Osteoblast (primary cell): ENCODE measurements around the gene PLA2G4B. TPM values are rescaled to one million over a fixed set of nuclear protein-coding genes. Genes with fewer than 3 reads are reported as not detected.

Experiments
- DNase-seq: peaks from one replicate; pipeline ENCODE4 v3.0.0; 2011; ENCODE audit warnings: low spot score, mixed read lengths; ENCODE audit not compliant: insufficient read length; ENCODE audit errors: missing footprints
- H2AFZ ChIP-seq: 2 replicates; pipeline ENCODE4 v1.6.0; 2011; ENCODE audit warnings: mild to moderate bottlenecking, low read length
- H3K27ac ChIP-seq: 2 replicates; pipeline ENCODE4 v1.5.1; 2011; ENCODE audit warnings: mild to moderate bottlenecking, low read depth, low read length, moderate library complexity
- H3K27me3 ChIP-seq: 2 replicates; pipeline ENCODE4 v1.6.0; 2012; ENCODE audit warnings: mild to moderate bottlenecking, control low read depth, inconsistent platforms, low read length, moderate library complexity; ENCODE audit not compliant: insufficient read depth
- H3K36me3 ChIP-seq: 2 replicates; pipeline ENCODE4 v1.5.1; 2011; ENCODE audit warnings: mild to moderate bottlenecking, low read length, control low read depth, moderate library complexity; ENCODE audit not compliant: insufficient read depth
- H3K4me1 ChIP-seq: 2 replicates; pipeline ENCODE4 v1.5.1; 2011; ENCODE audit warnings: mild to moderate bottlenecking, low read length, control low read depth, moderate library complexity; ENCODE audit not compliant: insufficient read depth
- H3K4me2 ChIP-seq: 2 replicates; pipeline ENCODE4 v1.6.0; 2011; ENCODE audit warnings: mild to moderate bottlenecking, low read length; ENCODE audit not compliant: insufficient read depth
- H3K4me3 ChIP-seq: fragments of 200-600 bp; sonication (generic); 3 replicates; pipeline ENCODE4 v1.5.1; 2012; ENCODE audit warnings: mild to moderate bottlenecking, low read length, inconsistent platforms; ENCODE audit not compliant: insufficient read depth
- H3K79me2 ChIP-seq: 2 replicates; pipeline ENCODE4 v1.6.0; 2012; ENCODE audit warnings: mild to moderate bottlenecking, low read length, control low read depth, inconsistent platforms; ENCODE audit not compliant: insufficient read depth
- H3K9me3 ChIP-seq: 2 replicates; pipeline ENCODE4 v1.5.1; 2011; ENCODE audit warnings: low read depth, low read length, control low read depth
- H4K20me1 ChIP-seq: 2 replicates; pipeline ENCODE4 v1.6.0; 2012; ENCODE audit warnings: mild to moderate bottlenecking, low read length, control low read depth; ENCODE audit not compliant: insufficient read depth
- total RNA-seq: library from RNA; depleted of rRNA; stranded (reverse); fragments of >200 nt; gene quantifications from 2 replicates; pipeline ENCODE4 v1.2.3, GENCODE V29; 2012
- TF ChIP-seq, protein P1 (sequence below): IDR thresholded peaks from 2 replicates; pipeline ENCODE4 v1.5.1; 2011; ENCODE audit warnings: mild to moderate bottlenecking, low read depth, low read length, moderate library complexity; ENCODE audit errors: extremely low read depth

PLA2G4B gene
- total RNA-seq, 1 donor, result 0.72 TPM

GRCh38 chr15:41809526-41810220 is 29.0 kb upstream of the PLA2G4B start:
- no peak overlapping the region for H3K4me2 ChIP-seq
- H3K27ac ChIP-seq, result no peak overlapping the region
- no peaks in the 10 kb centered on the region for H3K9me3 ChIP-seq
- TF ChIP-seq, protein P1, sequence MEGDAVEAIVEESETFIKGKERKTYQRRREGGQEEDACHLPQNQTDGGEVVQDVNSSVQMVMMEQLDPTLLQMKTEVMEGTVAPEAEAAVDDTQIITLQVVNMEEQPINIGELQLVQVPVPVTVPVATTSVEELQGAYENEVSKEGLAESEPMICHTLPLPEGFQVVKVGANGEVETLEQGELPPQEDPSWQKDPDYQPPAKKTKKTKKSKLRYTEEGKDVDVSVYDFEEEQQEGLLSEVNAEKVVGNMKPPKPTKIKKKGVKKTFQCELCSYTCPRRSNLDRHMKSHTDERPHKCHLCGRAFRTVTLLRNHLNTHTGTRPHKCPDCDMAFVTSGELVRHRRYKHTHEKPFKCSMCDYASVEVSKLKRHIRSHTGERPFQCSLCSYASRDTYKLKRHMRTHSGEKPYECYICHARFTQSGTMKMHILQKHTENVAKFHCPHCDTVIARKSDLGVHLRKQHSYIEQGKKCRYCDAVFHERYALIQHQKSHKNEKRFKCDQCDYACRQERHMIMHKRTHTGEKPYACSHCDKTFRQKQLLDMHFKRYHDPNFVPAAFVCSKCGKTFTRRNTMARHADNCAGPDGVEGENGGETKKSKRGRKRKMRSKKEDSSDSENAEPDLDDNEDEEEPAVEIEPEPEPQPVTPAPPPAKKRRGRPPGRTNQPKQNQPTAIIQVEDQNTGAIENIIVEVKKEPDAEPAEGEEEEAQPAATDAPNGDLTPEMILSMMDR, result no peak
- H3K27me3 ChIP-seq, result no peaks in the 10 kb centered on the region
- H3K36me3 ChIP-seq, result peaks cover 31% of the 10 kb centered on the region
- peaks cover 6% of the 10 kb centered on the region for H3K4me1 ChIP-seq
- H2AFZ ChIP-seq, result no peak overlapping the region
- H3K4me3 ChIP-seq, result no peak overlapping the region
- no peak for DNase-seq
- H3K79me2 ChIP-seq, result peaks cover 27% of the 10 kb centered on the region
- H4K20me1 ChIP-seq, result peaks cover 11% of the 10 kb centered on the region

- DNase-seq, result peak; percentile 66
- Histone ChIP-seq H3K27ac (no peak overlapping the region), H3K9me3 (no peaks in the 10 kb centered on the region), H3K4me1 (peaks cover 6% of the 10 kb centered on the region), H3K4me2 (no peak overlapping the region), H3K4me3 (no peak overlapping the region), H3K36me3 (peaks cover 38% of the 10 kb centered on the region), H2AFZ (no peak overlapping the region), H3K79me2 (peaks cover 18% of the 10 kb centered on the region), H3K27me3 (no peaks in the 10 kb centered on the region), H4K20me1 (peaks cover 9% of the 10 kb centered on the region)
- TF ChIP-seq, protein P1, result no peak
These were observed 27.8 kb upstream of the PLA2G4B start for GRCh38 chr15:41810651-41811431.

GRCh38 chr15:41811432-41812195 is 27.0 kb upstream of the PLA2G4B start:
- no peak overlapping the region for H3K4me2 ChIP-seq
- DNase-seq, result peak; percentile 97
- no peak overlapping the region for H3K27ac ChIP-seq
- TF ChIP-seq, protein P1, result peak; percentile 96
- H3K4me1 ChIP-seq, result peaks cover 6% of the 10 kb centered on the region
- H3K4me3 ChIP-seq, result no peak overlapping the region
- H3K36me3 ChIP-seq, result peaks cover 40% of the 10 kb centered on the region
- H4K20me1 ChIP-seq, result peaks cover 5% of the 10 kb centered on the region
- no peaks in the 10 kb centered on the region for H3K27me3 ChIP-seq
- no peaks in the 10 kb centered on the region for H3K9me3 ChIP-seq
- H3K79me2 ChIP-seq, result peaks cover 11% of the 10 kb centered on the region
- H2AFZ ChIP-seq, result no peak overlapping the region
